Measurements from ENCODE around the gene SMIM3.
"Not testable (repeated sequence)": the region's sequence is repeated elsewhere in the genome, so short reads cannot be mapped to it uniquely, and the experiment has no call there.

The SMIM3 gene

GRCh38 chr5:150801117-150801927, 22.8 kb downstream of the SMIM3 start:
- peak; percentile 60 to 74 for DNase-seq

DNA sequence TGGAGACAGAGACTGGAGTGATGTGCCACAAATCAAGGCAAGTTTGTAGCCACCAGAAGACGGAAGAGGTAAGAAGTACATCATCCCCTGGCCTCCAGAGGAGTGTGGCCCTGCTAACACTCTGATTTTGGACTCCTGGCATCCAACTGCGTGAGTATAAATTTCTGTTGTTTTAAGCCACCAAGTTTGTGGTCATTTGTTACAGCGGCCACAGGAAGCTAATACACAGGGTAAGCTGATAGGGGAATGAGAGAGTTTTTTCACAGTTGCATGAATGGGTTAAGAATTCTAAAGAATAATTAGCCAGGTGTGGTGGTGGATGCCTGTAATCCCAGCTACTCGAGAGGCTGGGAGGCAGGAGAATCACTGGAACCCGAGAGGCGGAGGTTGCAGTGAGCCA, 25.8 kb downstream of the SMIM3 start:
- no peak for DNase-seq

GRCh38 chr5:150809363-150809762, 30.8 kb downstream of the SMIM3 start:
- DNase-seq: no peak

GRCh38 chr5:150815010-150815409, 36.5 kb downstream of the SMIM3 start:
- DNase-seq: no peak

DNA sequence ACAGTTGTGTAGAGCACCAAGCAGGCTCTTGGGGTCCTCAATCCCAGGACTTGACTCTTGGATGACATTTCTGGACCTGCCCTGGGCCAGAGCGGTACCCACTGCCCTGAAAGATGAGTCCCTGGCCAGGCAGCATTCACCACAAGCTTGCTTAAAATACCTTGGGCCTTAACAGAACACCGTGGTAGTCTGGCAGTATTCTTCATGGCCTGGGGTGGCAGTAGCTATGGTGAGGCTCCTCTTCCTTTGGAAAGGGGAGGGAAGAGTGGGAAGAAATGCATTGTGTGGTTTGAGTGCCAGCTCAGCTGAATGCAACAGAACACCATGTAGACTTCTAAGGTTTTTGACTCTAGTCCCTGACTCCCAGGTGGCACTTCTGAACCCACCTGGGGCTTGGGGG, 38.4 kb downstream of the SMIM3 start:
- DNase-seq: no peak

DNA sequence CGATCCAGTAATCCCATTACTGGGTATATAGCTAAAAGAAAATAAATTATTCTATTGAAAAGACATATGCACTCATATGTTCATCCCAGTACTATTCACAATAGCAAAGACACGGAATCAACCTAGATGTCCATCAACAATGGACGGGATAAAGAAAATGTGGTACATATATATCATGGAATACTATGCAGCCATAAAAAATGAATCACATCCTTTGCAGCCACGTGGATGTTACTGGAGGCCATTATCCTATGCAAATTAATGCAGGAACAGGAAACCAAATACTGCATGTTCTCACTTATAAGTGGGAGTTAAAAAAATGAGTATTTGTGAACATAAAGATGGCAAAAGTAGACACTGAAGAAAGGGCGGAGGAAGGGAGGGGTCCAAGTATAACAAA, 51.2 kb downstream of the SMIM3 start:
- DNase-seq: no peak

DNA sequence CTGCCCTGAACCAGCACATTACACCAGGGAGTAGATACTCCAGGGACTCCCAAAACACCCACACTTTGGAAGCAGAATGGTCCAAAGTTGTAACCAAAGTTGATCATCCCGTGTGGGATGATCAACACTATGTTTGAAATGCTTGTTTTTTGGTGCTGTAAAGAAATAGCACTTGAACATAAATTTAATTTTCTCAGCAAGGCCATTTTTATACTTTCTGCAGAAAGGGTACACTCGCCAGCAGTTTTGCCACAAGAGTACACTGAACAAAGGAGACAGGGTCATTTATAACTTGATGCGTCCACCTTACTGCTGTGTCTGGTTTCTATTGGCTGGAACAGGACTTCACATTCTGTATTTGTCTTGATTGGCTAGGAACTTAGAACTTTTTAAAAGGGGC, 53.3 kb downstream of the SMIM3 start:
- not testable (repeated sequence) for DNase-seq

DNA sequence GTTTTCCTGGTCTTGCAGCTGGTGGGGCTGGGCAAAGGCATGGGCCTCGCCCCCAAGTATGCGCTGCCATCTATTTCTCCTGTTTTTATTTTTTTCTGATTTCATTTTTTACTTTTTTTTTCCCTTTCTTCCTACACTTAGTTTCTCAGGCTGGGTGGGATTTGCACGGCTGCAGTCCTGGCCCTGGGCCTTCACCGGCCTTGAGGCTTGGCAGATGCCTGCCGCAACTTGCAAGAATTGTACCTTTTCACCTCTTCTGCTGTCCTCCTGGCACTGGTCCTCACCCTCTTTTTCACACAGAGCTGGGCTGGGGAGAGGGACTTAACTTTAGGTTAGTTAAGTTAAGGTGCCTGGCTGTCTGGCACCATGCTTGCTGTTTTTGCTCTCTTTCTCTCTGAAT, 57.5 kb downstream of the SMIM3 start:
- DNase-seq: no peak

DNA sequence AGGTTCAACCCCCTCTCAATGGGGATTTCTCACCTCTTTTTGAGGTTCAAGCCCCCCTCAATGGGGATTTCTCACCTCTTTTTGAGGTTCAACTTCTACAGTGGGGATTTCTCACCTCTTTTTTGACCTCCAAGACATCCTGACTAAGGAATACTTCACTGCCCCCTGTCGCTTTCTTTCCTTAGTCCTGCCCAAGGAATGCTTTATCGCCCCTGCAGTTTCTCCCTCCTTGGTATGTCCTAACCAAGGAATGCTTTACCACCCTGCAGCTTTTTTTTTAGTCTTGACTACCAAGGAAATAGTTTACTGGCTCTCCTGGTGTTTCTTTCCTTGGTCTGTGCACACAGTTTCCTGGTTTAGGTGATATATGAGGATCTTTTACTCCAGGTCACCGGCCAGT, 58.1 kb downstream of the SMIM3 start:
- no peak for DNase-seq

- DNase-seq: not testable (repeated sequence)
These were observed 66.8 kb downstream of the SMIM3 start for GRCh38 chr5:150845185-150845859.

GRCh38 chr5:150846308-150846653, 67.7 kb downstream of the SMIM3 start, which contains the start of gene IRGM:
Gene IRGM (plus strand): TSS chr5:150846521. CDS start chr5:150848124, 1,603 bp downstream.
- DNase-seq: not testable (repeated sequence)

All from AML-193 (cell line).